Measurements from ENCODE around the gene TRDN. TPM values are rescaled to one million over a fixed set of nuclear protein-coding genes. Genes with fewer than 3 reads are reported as not detected.

TRDN gene
- total RNA-seq, 1 experiment from 2014 or later = 39.8 TPM

DNA sequence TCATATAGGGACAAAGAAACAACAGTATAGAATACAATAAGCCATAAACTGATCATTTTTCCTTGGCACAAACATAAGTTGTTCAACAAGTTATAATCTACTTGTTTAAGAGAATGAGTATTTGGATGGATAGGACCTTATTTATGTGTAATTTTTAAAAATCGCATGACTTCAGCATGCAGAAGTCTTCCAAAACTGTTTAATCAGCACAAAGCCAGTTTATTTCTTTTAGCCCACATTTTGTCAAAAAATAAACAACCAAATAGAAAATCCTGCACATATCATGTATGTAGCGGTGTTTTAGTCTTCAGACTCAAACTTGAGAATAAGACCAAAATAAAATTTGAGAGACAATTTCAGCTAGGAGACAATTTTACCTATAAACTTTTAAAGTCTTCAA lies 304.7 kb downstream of the TRDN start:
- no peaks in the 10 kb centered on the region for H3K9me3 Mint-ChIP-seq
- no peak overlapping the region for H3K27ac Mint-ChIP-seq
- ChIA-PET POLR2A (no interaction called here), CTCF (no interaction called here)
- DNase-seq (ENCODE audit: low spot score) = no peak
- no peak for TF ChIP-seq OVOL2 (CRISPR knock-in tag; IDR thresholded peaks at IDR 0.05; ENCODE audit: borderline replicate concordance)
- TF ChIP-seq KAT7 (CRISPR knock-in tag; IDR thresholded peaks at IDR 0.05; ENCODE audit: borderline replicate concordance) = no peak
- TF ChIP-seq, protein P1, sequence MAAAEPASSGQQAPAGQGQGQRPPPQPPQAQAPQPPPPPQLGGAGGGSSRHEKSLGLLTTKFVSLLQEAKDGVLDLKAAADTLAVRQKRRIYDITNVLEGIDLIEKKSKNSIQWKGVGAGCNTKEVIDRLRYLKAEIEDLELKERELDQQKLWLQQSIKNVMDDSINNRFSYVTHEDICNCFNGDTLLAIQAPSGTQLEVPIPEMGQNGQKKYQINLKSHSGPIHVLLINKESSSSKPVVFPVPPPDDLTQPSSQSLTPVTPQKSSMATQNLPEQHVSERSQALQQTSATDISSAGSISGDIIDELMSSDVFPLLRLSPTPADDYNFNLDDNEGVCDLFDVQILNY (CRISPR knock-in tag; IDR thresholded peaks at IDR 0.05) = no peak
- no peak for TF ChIP-seq FOXK1 (CRISPR knock-in tag; IDR thresholded peaks at IDR 0.05)
- no peak for TF ChIP-seq ZNF219 (CRISPR knock-in tag; IDR thresholded peaks at IDR 0.05; ENCODE audit: borderline replicate concordance)
- TF ChIP-seq ATF1 (CRISPR knock-in tag; IDR thresholded peaks at IDR 0.05) = no peak
- TF ChIP-seq AR (CRISPR knock-in tag; IDR thresholded peaks at IDR 0.05) = no peak
- TF ChIP-seq FOXJ3 (CRISPR knock-in tag; IDR thresholded peaks at IDR 0.05; ENCODE audit: borderline replicate concordance) = no peak
- no peak for TF ChIP-seq TEAD4 (CRISPR knock-in tag; IDR thresholded peaks at IDR 0.05)
- no peaks in the 10 kb centered on the region for H3K4me1 Mint-ChIP-seq
- no peak overlapping the region for H3K4me3 Mint-ChIP-seq
- no peak for ATAC-seq
- no peaks in the 10 kb centered on the region for H3K36me3 Mint-ChIP-seq
- H3K27me3 Mint-ChIP-seq (ENCODE audit: low read depth) = no peaks in the 10 kb centered on the region

GRCh38 chr6:123329337-123329736 lies 307.4 kb downstream of the TRDN start:
- Mint-ChIP-seq H3K27me3 (ENCODE audit: low read depth) (no peaks in the 10 kb centered on the region), H3K27ac (no peak overlapping the region), H3K36me3 (no peaks in the 10 kb centered on the region), H3K9me3 (no peaks in the 10 kb centered on the region), H3K4me3 (no peak overlapping the region), H3K4me1 (no peaks in the 10 kb centered on the region)
- DNase-seq (ENCODE audit: low spot score) = no peak
- ChIA-PET CTCF (no interaction called here), POLR2A (no interaction called here)
- no peak for ATAC-seq
- TF ChIP-seq MXD4 (CRISPR knock-in tag; IDR thresholded peaks at IDR 0.05; ENCODE audit: borderline replicate concordance) (no peak), ZNF671 (CRISPR knock-in tag; IDR thresholded peaks at IDR 0.05) (no peak), JUN (CRISPR knock-in tag; IDR thresholded peaks at IDR 0.05) (no peak), ARID4B (CRISPR knock-in tag; IDR thresholded peaks at IDR 0.05; ENCODE audit: borderline replicate concordance) (no peak), ZNF396 (CRISPR knock-in tag; IDR thresholded peaks at IDR 0.05; ENCODE audit: borderline replicate concordance) (no peak), IRF1 (CRISPR knock-in tag; IDR thresholded peaks at IDR 0.05) (no peak), HMGA2 (CRISPR knock-in tag; IDR thresholded peaks at IDR 0.05) (no peak)
- TF ChIP-seq, protein P2, sequence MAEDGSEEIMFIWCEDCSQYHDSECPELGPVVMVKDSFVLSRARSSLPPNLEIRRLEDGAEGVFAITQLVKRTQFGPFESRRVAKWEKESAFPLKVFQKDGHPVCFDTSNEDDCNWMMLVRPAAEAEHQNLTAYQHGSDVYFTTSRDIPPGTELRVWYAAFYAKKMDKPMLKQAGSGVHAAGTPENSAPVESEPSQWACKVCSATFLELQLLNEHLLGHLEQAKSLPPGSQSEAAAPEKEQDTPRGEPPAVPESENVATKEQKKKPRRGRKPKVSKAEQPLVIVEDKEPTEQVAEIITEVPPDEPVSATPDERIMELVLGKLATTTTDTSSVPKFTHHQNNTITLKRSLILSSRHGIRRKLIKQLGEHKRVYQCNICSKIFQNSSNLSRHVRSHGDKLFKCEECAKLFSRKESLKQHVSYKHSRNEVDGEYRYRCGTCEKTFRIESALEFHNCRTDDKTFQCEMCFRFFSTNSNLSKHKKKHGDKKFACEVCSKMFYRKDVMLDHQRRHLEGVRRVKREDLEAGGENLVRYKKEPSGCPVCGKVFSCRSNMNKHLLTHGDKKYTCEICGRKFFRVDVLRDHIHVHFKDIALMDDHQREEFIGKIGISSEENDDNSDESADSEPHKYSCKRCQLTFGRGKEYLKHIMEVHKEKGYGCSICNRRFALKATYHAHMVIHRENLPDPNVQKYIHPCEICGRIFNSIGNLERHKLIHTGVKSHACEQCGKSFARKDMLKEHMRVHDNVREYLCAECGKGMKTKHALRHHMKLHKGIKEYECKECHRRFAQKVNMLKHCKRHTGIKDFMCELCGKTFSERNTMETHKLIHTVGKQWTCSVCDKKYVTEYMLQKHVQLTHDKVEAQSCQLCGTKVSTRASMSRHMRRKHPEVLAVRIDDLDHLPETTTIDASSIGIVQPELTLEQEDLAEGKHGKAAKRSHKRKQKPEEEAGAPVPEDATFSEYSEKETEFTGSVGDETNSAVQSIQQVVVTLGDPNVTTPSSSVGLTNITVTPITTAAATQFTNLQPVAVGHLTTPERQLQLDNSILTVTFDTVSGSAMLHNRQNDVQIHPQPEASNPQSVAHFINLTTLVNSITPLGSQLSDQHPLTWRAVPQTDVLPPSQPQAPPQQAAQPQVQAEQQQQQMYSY (CRISPR knock-in tag; IDR thresholded peaks at IDR 0.05) = no peak
- TF ChIP-seq, protein P3, sequence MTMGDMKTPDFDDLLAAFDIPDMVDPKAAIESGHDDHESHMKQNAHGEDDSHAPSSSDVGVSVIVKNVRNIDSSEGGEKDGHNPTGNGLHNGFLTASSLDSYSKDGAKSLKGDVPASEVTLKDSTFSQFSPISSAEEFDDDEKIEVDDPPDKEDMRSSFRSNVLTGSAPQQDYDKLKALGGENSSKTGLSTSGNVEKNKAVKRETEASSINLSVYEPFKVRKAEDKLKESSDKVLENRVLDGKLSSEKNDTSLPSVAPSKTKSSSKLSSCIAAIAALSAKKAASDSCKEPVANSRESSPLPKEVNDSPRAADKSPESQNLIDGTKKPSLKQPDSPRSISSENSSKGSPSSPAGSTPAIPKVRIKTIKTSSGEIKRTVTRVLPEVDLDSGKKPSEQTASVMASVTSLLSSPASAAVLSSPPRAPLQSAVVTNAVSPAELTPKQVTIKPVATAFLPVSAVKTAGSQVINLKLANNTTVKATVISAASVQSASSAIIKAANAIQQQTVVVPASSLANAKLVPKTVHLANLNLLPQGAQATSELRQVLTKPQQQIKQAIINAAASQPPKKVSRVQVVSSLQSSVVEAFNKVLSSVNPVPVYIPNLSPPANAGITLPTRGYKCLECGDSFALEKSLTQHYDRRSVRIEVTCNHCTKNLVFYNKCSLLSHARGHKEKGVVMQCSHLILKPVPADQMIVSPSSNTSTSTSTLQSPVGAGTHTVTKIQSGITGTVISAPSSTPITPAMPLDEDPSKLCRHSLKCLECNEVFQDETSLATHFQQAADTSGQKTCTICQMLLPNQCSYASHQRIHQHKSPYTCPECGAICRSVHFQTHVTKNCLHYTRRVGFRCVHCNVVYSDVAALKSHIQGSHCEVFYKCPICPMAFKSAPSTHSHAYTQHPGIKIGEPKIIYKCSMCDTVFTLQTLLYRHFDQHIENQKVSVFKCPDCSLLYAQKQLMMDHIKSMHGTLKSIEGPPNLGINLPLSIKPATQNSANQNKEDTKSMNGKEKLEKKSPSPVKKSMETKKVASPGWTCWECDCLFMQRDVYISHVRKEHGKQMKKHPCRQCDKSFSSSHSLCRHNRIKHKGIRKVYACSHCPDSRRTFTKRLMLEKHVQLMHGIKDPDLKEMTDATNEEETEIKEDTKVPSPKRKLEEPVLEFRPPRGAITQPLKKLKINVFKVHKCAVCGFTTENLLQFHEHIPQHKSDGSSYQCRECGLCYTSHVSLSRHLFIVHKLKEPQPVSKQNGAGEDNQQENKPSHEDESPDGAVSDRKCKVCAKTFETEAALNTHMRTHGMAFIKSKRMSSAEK (CRISPR knock-in tag; IDR thresholded peaks at IDR 0.05; ENCODE audit: borderline replicate concordance) = no peak
